HL-60 (cell line): Measurements from ENCODE around the gene KIFC3.

Experiments used
- DNase-seq, 2 experiments: peaks; one replicate each; pipeline ENCODE4 v3.0.0-alpha.2; 2010 to 2020; ENCODE audit warnings: low read depth in 1 of 2, low spot score in 1 of 2
- H3K27ac ChIP-seq: fragments of 250-450 bp; sonication (Bioruptor Pico); replicated peaks from 2 replicates; pipeline ENCODE4 v1.5.1; 2020; ENCODE audit warnings: mild to moderate bottlenecking, moderate library complexity
- H3K27me3 ChIP-seq: fragments of 250-450 bp; sonication (Bioruptor Pico); 2 replicates; pipeline ENCODE4 v1.5.1; 2021; ENCODE audit warnings: mild to moderate bottlenecking, moderate library complexity; ENCODE audit not compliant: insufficient read depth, poor library complexity, severe bottlenecking
- H3K4me3 ChIP-seq: replicated peaks from 2 replicates; pipeline ENCODE4 v1.5.1; 2011; ENCODE audit warnings: mild to moderate bottlenecking, control low read depth, low read length; ENCODE audit not compliant: insufficient read depth
- CTCF ChIP-seq: IDR thresholded peaks from one replicate; pipeline ENCODE4 v1.5.1; 2011; ENCODE audit warnings: low read length, control low read depth, inconsistent platforms; ENCODE audit not compliant: insufficient read depth
- GABPA ChIP-seq: IDR thresholded peaks from 2 replicates; pipeline ENCODE4 v1.6.1; 2012; ENCODE audit warnings: low read depth
- POLR2AphosphoS5 ChIP-seq: IDR thresholded peaks from 2 replicates; pipeline ENCODE4 v1.6.1; 2012; ENCODE audit warnings: low read depth
- REST ChIP-seq: IDR thresholded peaks from 2 replicates; pipeline ENCODE4 v1.6.1; 2012; ENCODE audit warnings: low read depth; ENCODE audit not compliant: insufficient replicate concordance
- SPI1 ChIP-seq: IDR thresholded peaks from 2 replicates; pipeline ENCODE4 v1.6.1; 2012; ENCODE audit warnings: low read depth, mild to moderate bottlenecking, borderline replicate concordance

Gene KIFC3

GRCh38 chr16:57787519-57787905 lies 14.8 kb downstream of the KIFC3 start:
- no peak overlapping the region for H3K27ac ChIP-seq
- no peaks in the 10 kb centered on the region for H3K27me3 ChIP-seq
- H3K4me3 ChIP-seq = no peak overlapping the region
- TF ChIP-seq POLR2AphosphoS5 = no peak
- no peak for TF ChIP-seq SPI1
- no peak for TF ChIP-seq CTCF
- TF ChIP-seq REST = no peak
- TF ChIP-seq GABPA = no peak
- no peak for DNase-seq

GRCh38 chr16:57786632-57787518 lies 15.4 kb downstream of the KIFC3 start:
- no peak overlapping the region for H3K4me3 ChIP-seq
- DNase-seq = no peak
- H3K27me3 ChIP-seq = no peaks in the 10 kb centered on the region
- no peak for TF ChIP-seq GABPA
- TF ChIP-seq POLR2AphosphoS5 = no peak
- TF ChIP-seq SPI1 = no peak
- TF ChIP-seq REST = no peak
- no peak for TF ChIP-seq CTCF
- no peak overlapping the region for H3K27ac ChIP-seq

- no peaks in the 10 kb centered on the region for H3K27me3 ChIP-seq
- H3K27ac ChIP-seq = no peak overlapping the region
- H3K4me3 ChIP-seq = no peak overlapping the region
- TF ChIP-seq CTCF (no peak), GABPA (no peak), REST (no peak), SPI1 (no peak), POLR2AphosphoS5 (no peak)
- no peak for DNase-seq
Measured at GRCh38 chr16:57785924-57786323, 16.4 kb downstream of the KIFC3 start.
